ENCODE data around the gene STX2. TPM values are rescaled to one million over a fixed set of nuclear protein-coding genes. Genes with fewer than 3 reads are reported as not detected.

STX2 gene
- total RNA-seq, 2 experiments from 2014 or later, result 18.3 to 20.0 TPM

DNA sequence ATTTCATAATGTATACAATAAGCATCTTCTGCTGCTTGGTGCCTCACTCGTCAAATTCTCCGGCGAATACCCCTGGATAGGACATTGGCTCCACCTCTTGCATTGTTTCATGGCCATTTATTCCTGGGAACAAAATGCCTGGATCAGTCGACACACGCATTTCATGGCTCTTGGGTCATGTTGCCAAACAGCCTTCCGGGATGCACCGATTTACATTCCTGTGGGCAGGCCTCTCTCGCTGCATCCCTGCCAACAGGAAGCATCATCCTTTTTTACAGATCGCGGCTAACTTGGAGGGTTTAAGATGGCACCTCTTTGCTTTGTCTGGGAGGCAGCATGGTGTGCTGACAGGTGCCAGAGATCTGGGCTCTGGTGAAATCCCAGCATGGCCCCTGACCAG lies 90.3 kb downstream of the STX2 start:
- Histone ChIP-seq H2AFZ (ENCODE audit: low read length) (no peak overlapping the region), H3K4me2 (ENCODE audit: low read length) (no peak overlapping the region), H3K27ac (ENCODE audit: low read depth, low read length, poor library complexity, severe bottlenecking) (no peak overlapping the region), H3K36me3 (ENCODE audit: insufficient read depth, low read length) (no peaks in the 10 kb centered on the region), H3K9me2 (ENCODE audit: insufficient read depth, low read length) (no peaks in the 10 kb centered on the region), H3K4me3 (ENCODE audit: low read depth, low read length, poor library complexity, severe bottlenecking) (no peak overlapping the region), H3K4me1 (ENCODE audit: insufficient read depth, low read length, poor library complexity, severe bottlenecking) (peaks cover 10% of the 10 kb centered on the region), H3K9me3 (ENCODE audit: low read length) (no peaks in the 10 kb centered on the region), H3K79me2 (ENCODE audit: insufficient read depth, low read depth, low read length) (no peaks in the 10 kb centered on the region), H4K20me1 (ENCODE audit: insufficient read depth, low read length) (no peaks in the 10 kb centered on the region)
- no peak for DNase-seq (ENCODE audit: low spot score)
- TF ChIP-seq EZH2phosphoT487 (IDR thresholded peaks at IDR 0.05; ENCODE audit: borderline replicate concordance, low read depth, low read length), result no peak
- TF ChIP-seq, protein P1, sequence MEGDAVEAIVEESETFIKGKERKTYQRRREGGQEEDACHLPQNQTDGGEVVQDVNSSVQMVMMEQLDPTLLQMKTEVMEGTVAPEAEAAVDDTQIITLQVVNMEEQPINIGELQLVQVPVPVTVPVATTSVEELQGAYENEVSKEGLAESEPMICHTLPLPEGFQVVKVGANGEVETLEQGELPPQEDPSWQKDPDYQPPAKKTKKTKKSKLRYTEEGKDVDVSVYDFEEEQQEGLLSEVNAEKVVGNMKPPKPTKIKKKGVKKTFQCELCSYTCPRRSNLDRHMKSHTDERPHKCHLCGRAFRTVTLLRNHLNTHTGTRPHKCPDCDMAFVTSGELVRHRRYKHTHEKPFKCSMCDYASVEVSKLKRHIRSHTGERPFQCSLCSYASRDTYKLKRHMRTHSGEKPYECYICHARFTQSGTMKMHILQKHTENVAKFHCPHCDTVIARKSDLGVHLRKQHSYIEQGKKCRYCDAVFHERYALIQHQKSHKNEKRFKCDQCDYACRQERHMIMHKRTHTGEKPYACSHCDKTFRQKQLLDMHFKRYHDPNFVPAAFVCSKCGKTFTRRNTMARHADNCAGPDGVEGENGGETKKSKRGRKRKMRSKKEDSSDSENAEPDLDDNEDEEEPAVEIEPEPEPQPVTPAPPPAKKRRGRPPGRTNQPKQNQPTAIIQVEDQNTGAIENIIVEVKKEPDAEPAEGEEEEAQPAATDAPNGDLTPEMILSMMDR (conservative IDR thresholded peaks at IDR 0.05; ENCODE audit: low read length), result no peak
- intact Hi-C loops (cut with micrococcal nuclease; ENCODE audit: unreplicated experiment), result loop anchor here (5.0 to 10.0 kb wide), 2 partner anchors 284 to 701 kb away; no protein-coding TSS in a partner anchor
- BruUV-seq (replicated peaks), result no TSS peak
- ChIA-PET CTCF (ENCODE audit: unreplicated experiment) (no interaction called here), POLR2A (no interaction called here)

DNA sequence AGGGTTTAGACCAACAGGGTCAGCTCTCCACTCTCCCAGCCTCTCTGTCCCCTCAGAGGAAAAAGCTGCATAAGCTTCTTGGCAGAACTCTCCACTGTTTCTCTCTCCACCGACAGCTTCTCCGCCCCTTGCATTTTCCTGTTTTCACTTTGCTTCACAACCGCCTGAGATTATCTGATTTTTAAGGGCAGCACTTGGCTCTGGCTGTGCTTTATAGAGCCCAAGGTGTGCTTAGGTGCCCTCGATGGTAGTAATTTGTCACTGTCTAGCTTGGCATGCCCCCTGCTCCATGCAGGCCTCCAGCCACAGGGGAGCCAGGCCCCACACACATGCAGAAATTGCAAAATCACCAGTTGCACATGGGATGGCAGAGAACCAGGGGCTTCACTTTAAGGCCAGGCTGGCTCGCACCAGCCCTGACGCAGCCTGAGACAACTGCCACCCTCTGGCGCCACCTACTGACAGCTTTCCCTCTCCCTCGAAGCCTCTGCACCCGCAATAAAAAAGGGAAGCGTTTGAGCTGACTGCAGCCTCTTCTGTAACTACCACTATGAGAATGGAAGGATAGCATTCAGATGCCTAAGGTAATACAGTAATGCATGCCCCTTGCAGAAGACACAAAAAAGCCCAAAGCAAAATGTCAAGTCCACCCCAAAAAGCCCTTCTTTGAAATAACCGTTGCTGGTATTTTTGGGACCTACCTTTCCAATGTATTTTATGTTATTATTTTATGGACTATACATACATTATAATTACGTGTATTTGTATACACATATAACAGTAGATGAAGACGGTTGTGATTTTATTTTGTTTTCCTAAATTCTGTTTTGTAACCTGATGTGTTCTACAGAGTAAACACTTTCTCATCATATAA lies 90.9 kb downstream of the STX2 start:
- no peaks in the 10 kb centered on the region for H4K20me1 ChIP-seq (ENCODE audit: insufficient read depth, low read length)
- TF ChIP-seq, protein P1 (conservative IDR thresholded peaks at IDR 0.05; ENCODE audit: low read length), result peak; percentile 90
- no peak for TF ChIP-seq EZH2phosphoT487 (IDR thresholded peaks at IDR 0.05; ENCODE audit: borderline replicate concordance, low read depth, low read length)
- peaks cover 10% of the 10 kb centered on the region for H3K4me1 ChIP-seq (ENCODE audit: insufficient read depth, low read length, poor library complexity, severe bottlenecking)
- H2AFZ ChIP-seq (ENCODE audit: low read length), result no peak overlapping the region; the same call in 1 of the 2 replicates
- intact Hi-C loops (cut with micrococcal nuclease; ENCODE audit: unreplicated experiment), result loop anchor here (5.0 to 10.0 kb wide), 2 partner anchors 283 to 701 kb away; no protein-coding TSS in a partner anchor
- H3K79me2 ChIP-seq (ENCODE audit: insufficient read depth, low read depth, low read length), result no peaks in the 10 kb centered on the region
- DNase-seq (ENCODE audit: low spot score), result peak; percentile 78
- no peaks in the 10 kb centered on the region for H3K9me3 ChIP-seq (ENCODE audit: low read length)
- 0 out of 2 replicates have a peak overlapping the region, but pooled peaks have one; percentile 7 for H3K4me2 ChIP-seq (ENCODE audit: low read length)
- H3K36me3 ChIP-seq (ENCODE audit: insufficient read depth, low read length), result no peaks in the 10 kb centered on the region
- H3K4me3 ChIP-seq (ENCODE audit: low read depth, low read length, poor library complexity, severe bottlenecking), result no peak overlapping the region
- no peak overlapping the region for H3K27ac ChIP-seq (ENCODE audit: low read depth, low read length, poor library complexity, severe bottlenecking)
- CTCF ChIA-PET (ENCODE audit: unreplicated experiment), result no interaction called here
- POLR2A ChIA-PET, result interaction anchor here (0.6 to 1.1 kb wide), 2 partner anchors 45 to 432 kb away, joined by 3 read pairs; no protein-coding TSS in a partner anchor
- no TSS peak for BruUV-seq (replicated peaks)
- no peaks in the 10 kb centered on the region for H3K9me2 ChIP-seq (ENCODE audit: insufficient read depth, low read length)

DNA sequence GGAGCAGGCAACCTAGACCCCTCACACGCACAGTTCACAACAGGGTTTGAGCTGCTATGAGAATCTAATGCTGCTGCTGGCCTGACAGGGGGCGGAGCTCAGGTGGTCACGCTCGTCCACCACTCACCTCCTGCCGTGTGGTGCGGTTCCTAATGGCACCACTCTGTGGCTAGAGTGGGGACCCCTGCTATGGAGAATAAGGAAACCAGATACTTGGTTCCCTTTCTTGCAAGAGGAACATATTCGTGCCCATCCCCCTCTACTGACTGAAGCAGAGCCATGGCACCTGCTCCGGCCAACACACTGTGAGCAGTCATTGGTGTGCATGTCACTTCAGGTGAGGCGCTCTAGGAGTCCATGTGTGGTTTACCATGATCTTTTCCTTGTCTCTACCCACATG lies 92.5 kb downstream of the STX2 start:
- intact Hi-C loops (cut with micrococcal nuclease; ENCODE audit: unreplicated experiment), result loop anchor here (5.0 to 10.0 kb wide), 2 partner anchors 282 to 699 kb away; no protein-coding TSS in a partner anchor
- no peak overlapping the region for H3K27ac ChIP-seq (ENCODE audit: low read depth, low read length, poor library complexity, severe bottlenecking)
- DNase-seq (ENCODE audit: low spot score), result no peak
- H3K4me1 ChIP-seq (ENCODE audit: insufficient read depth, low read length, poor library complexity, severe bottlenecking), result peaks cover 4% of the 10 kb centered on the region
- H4K20me1 ChIP-seq (ENCODE audit: insufficient read depth, low read length), result no peaks in the 10 kb centered on the region
- H3K9me2 ChIP-seq (ENCODE audit: insufficient read depth, low read length), result no peaks in the 10 kb centered on the region
- no peaks in the 10 kb centered on the region for H3K79me2 ChIP-seq (ENCODE audit: insufficient read depth, low read depth, low read length)
- H2AFZ ChIP-seq (ENCODE audit: low read length), result no peak overlapping the region
- TF ChIP-seq, protein P1 (conservative IDR thresholded peaks at IDR 0.05; ENCODE audit: low read length), result no peak
- TF ChIP-seq EZH2phosphoT487 (IDR thresholded peaks at IDR 0.05; ENCODE audit: borderline replicate concordance, low read depth, low read length), result no peak
- no peak overlapping the region for H3K4me2 ChIP-seq (ENCODE audit: low read length)
- no peaks in the 10 kb centered on the region for H3K9me3 ChIP-seq (ENCODE audit: low read length)
- no peak overlapping the region for H3K4me3 ChIP-seq (ENCODE audit: low read depth, low read length, poor library complexity, severe bottlenecking)
- no TSS peak for BruUV-seq (replicated peaks)
- ChIA-PET CTCF (ENCODE audit: unreplicated experiment) (no interaction called here), POLR2A (interaction anchor here (1.1 kb wide), 1 partner anchor 47 kb away, joined by 3 read pairs; no protein-coding TSS in a partner anchor)
- H3K36me3 ChIP-seq (ENCODE audit: insufficient read depth, low read length), result no peaks in the 10 kb centered on the region

All from OCI-LY7 (cell line).